A549 (cell line): ENCODE data around the gene KRT81. TPM values are rescaled to one million over a fixed set of nuclear protein-coding genes. Genes with fewer than 3 reads are reported as not detected.

ENCODE experiments used
- ATAC-seq, 2 experiments: fragments of 200-7000 bp in 1 of 2; fragments of >200 bp in 1 of 2; cut with Nextera tagmentation in 1 of 2; cut with Tn5 transposase in 1 of 2; 3 replicates each; pipeline versions ENCODE4 v1.8.0 to v1.9.1; 2018 to 2020; ENCODE audit warnings: mild to moderate bottlenecking in 1 of 2, moderate library complexity in 1 of 2
- CTCF ChIA-PET: fragments of 300-600 bp; sonication (Branson Sonifier 250); formaldehyde crosslinking; extraction: SDS; loops from one replicate; lab custom pipeline; 2021; ENCODE audit warnings: antibody characterized with exemption, inconsistent platforms; lab: Yijun Ruan, JAX
- POLR2A ChIA-PET: fragments of 350-600 bp; formaldehyde crosslinking; extraction: SDS; loops from one replicate; lab custom pipeline; 2021; ENCODE audit warnings: antibody characterized with exemption, inconsistent platforms; lab: Yijun Ruan, JAX
- DNase-seq, 2 experiments: peaks; one replicate each; pipeline versions ENCODE4 v3.0.0 to v3.0.0-alpha.2; 2011 to 2016; ENCODE audit warnings: low read depth in 1 of 2, low spot score in 1 of 2
- FAIRE-seq: peaks from 2 replicates; lab custom pipeline; 2011; peaks lifted over from hg19 to GRCh38; lab: Jason Lieb, UNC
- H3K27ac ChIP-seq, 2 experiments: fragments of >200 bp; sonication (Bioruptor Twin); formaldehyde crosslinking; 3 replicates each; pipeline ENCODE4 v1.5.1; 2016 to 2017
- H3K4me1 ChIP-seq: fragments of >200 bp; sonication (Bioruptor Twin); formaldehyde crosslinking; 3 replicates; pipeline ENCODE4 v1.6.1; 2016
- H3K4me2 ChIP-seq: fragments of >200 bp; sonication (Bioruptor Twin); formaldehyde crosslinking; 3 replicates; pipeline ENCODE4 v1.6.1; 2016
- H3K4me3 ChIP-seq: fragments of >200 bp; sonication (Bioruptor Twin); formaldehyde crosslinking; 3 replicates; pipeline ENCODE4 v1.5.1; 2016
- H3K9me3 ChIP-seq: fragments of >200 bp; sonication (Bioruptor Twin); formaldehyde crosslinking; 3 replicates; pipeline ENCODE4 v1.6.1; 2016
- CBX2 ChIP-seq: fragments of 200-600 bp; sonication (generic); IDR thresholded peaks from 2 replicates; pipeline ENCODE4 v1.6.1; 2016; ENCODE audit warnings: low read depth, mild to moderate bottlenecking, borderline replicate concordance
- CBX8 ChIP-seq: fragments of 200-600 bp; sonication (generic); IDR thresholded peaks from 2 replicates; pipeline ENCODE4 v1.6.1; 2016
- CHD2 ChIP-seq: fragments of 150-350 bp; IDR thresholded peaks from 2 replicates; pipeline ENCODE4 v1.6.1; 2014; ENCODE audit warnings: low read length; ENCODE audit not compliant: partially characterized antibody
- CHD4 ChIP-seq: fragments of 200-600 bp; sonication (generic); IDR thresholded peaks from 2 replicates; pipeline ENCODE4 v1.6.1; 2016; ENCODE audit warnings: antibody characterized with exemption, mild to moderate bottlenecking, borderline replicate concordance
- EHMT2 ChIP-seq: fragments of 200-600 bp; sonication (generic); IDR thresholded peaks from 2 replicates; pipeline ENCODE4 v1.6.1; 2016; ENCODE audit warnings: antibody characterized with exemption, low read depth, mild to moderate bottlenecking, moderate library complexity
- EP300 ChIP-seq, 2 experiments: fragments of >200 bp; sonication (Bioruptor Twin); formaldehyde crosslinking; IDR thresholded peaks; 2 replicates in 1 of 2; 3 replicates in 1 of 2; pipeline ENCODE4 v1.6.1; 2016 to 2017
- FOSB ChIP-seq: fragments of 250-450 bp; sonication (Bioruptor Pico); IDR thresholded peaks from 2 replicates; pipeline ENCODE4 v1.5.0; 2020; ENCODE audit warnings: mild to moderate bottlenecking, moderate library complexity
- FOSL2 ChIP-seq, 2 experiments: fragments of 450-650 bp in 1 of 2; fragments of >200 bp in 1 of 2; sonication (Bioruptor Twin) in 1 of 2; formaldehyde crosslinking; IDR thresholded peaks; 2 replicates each; pipeline versions ENCODE4 v1.5.0 to v1.6.1; 2016 to 2020; ENCODE audit warnings: mild to moderate bottlenecking in 1 of 2, moderate library complexity in 1 of 2
- GATA3 ChIP-seq: IDR thresholded peaks from 2 replicates; pipeline ENCODE4 v1.6.1; 2012; ENCODE audit warnings: borderline replicate concordance
- JUN ChIP-seq, 2 experiments: fragments of >200 bp; sonication (Bioruptor Twin); formaldehyde crosslinking; IDR thresholded peaks; 2 replicates in 1 of 2; 3 replicates in 1 of 2; pipeline ENCODE4 v1.6.1; 2016 to 2017
- KDM5A ChIP-seq: fragments of 200-600 bp; sonication (generic); IDR thresholded peaks from 2 replicates; pipeline ENCODE4 v1.6.1; 2016; ENCODE audit warnings: antibody characterized with exemption, mild to moderate bottlenecking
- NFE2L2 ChIP-seq: fragments of 150-350 bp; conservative IDR thresholded peaks from 2 replicates; pipeline ENCODE4 v1.6.1; 2014; ENCODE audit warnings: low read length
- PHF8 ChIP-seq: fragments of 200-600 bp; sonication (generic); IDR thresholded peaks from 2 replicates; pipeline ENCODE4 v1.6.1; 2016; ENCODE audit warnings: low read depth, mild to moderate bottlenecking, antibody characterized with exemption, moderate library complexity, borderline replicate concordance
- POLR2A ChIP-seq: IDR thresholded peaks from 2 replicates; pipeline ENCODE4 v1.6.1; 2012; ENCODE audit warnings: mild to moderate bottlenecking, low read length
- POLR2AphosphoS2 ChIP-seq: conservative IDR thresholded peaks from 2 replicates; pipeline ENCODE4 v1.6.1; 2012; ENCODE audit warnings: low read length, improper control_type of control experiment, inconsistent platforms
- RAD21 ChIP-seq, 2 experiments: fragments of >200 bp in 1 of 2; sonication (Bioruptor Twin) in 1 of 2; formaldehyde crosslinking in 1 of 2; IDR thresholded peaks in 1 of 2; conservative IDR thresholded peaks in 1 of 2; 2 replicates in 1 of 2; 3 replicates in 1 of 2; pipeline ENCODE4 v1.6.1; 2012 to 2018; ENCODE audit warnings: inconsistent platforms in 1 of 2
- RCOR1 ChIP-seq: fragments of 150-350 bp; IDR thresholded peaks from 2 replicates; pipeline ENCODE4 v1.6.1; 2014; ENCODE audit warnings: antibody characterized with exemption, low read length, low read depth
- RFX5 ChIP-seq: fragments of 450-650 bp; IDR thresholded peaks from 2 replicates; pipeline ENCODE4 v1.7.1; 2014; ENCODE audit warnings: antibody characterized with exemption, mild to moderate bottlenecking, moderate library complexity
- SMC3 ChIP-seq: fragments of >200 bp; sonication (Bioruptor Twin); formaldehyde crosslinking; IDR thresholded peaks from 3 replicates; pipeline ENCODE4 v1.6.1; 2018; ENCODE audit warnings: inconsistent platforms
- SREBF2 ChIP-seq: fragments of 450-650 bp; IDR thresholded peaks from 2 replicates; pipeline ENCODE4 v1.6.1; 2014; ENCODE audit warnings: mild to moderate bottlenecking, moderate library complexity
- TFCP2L1 ChIP-seq: fragments of 250-450 bp; sonication (Bioruptor Pico); IDR thresholded peaks from 2 replicates; pipeline ENCODE4 v1.5.0; 2021; ENCODE audit warnings: mild to moderate bottlenecking
- TP53 ChIP-seq: fragments of 250-450 bp; sonication (Bioruptor Pico); IDR thresholded peaks from 2 replicates; pipeline ENCODE4 v1.5.0; 2021; ENCODE audit warnings: mild to moderate bottlenecking, moderate library complexity
- ZNF302 ChIP-seq: fragments of 250-450 bp; sonication (Bioruptor Pico); IDR thresholded peaks from 2 replicates; pipeline ENCODE4 v1.9.0; 2021; ENCODE audit warnings: inconsistent platforms, mild to moderate bottlenecking, moderate library complexity
- ZSCAN20 ChIP-seq: fragments of 250-450 bp; sonication (Bioruptor Pico); IDR thresholded peaks from 2 replicates; pipeline ENCODE4 v1.8.0; 2022; ENCODE audit warnings: mild to moderate bottlenecking, moderate library complexity
- WGBS: methylation state at CpG from one replicate; pipeline ENCODE4 v1.1.6; 2017; ENCODE audit errors: missing lambda C conversion rate; 5-methylcytosine and 5-hydroxymethylcytosine counted together
- polyA plus RNA-seq, 4 experiments: library from polyadenylated mRNA; depleted of rRNA in 3 of 4; stranded (reverse); fragments of >200 nt; fragmentation: RNase III in 1 of 4; extraction: RNeasy Plus Mini Kit Qiagen cat#74134 plus additional on column Dnase treatment in 1 of 4; gene quantifications; 2 replicates in 3 of 4; 3 replicates in 1 of 4; pipeline ENCODE4 v1.2.3, GENCODE V29; 2011 to 2017
- TF ChIP-seq, protein P1 (sequence below): fragments of 250-450 bp; sonication (Bioruptor Pico); IDR thresholded peaks from 2 replicates; pipeline ENCODE4 v1.5.0; 2020; ENCODE audit warnings: low read depth, mild to moderate bottlenecking, moderate library complexity
- TF ChIP-seq, protein P2 (sequence below): fragments of >200 bp; sonication (Bioruptor Twin); formaldehyde crosslinking; IDR thresholded peaks from 2 replicates; pipeline ENCODE4 v1.6.1; 2016
- TF ChIP-seq, protein P3 (sequence below): IDR thresholded peaks from 2 replicates; pipeline ENCODE4 v1.6.1; 2012

Gene KRT81
- polyA plus RNA-seq, 2 of the 4 experiments (the other 2 are of a cell fraction): 1,799 to 3,643 TPM

DNA sequence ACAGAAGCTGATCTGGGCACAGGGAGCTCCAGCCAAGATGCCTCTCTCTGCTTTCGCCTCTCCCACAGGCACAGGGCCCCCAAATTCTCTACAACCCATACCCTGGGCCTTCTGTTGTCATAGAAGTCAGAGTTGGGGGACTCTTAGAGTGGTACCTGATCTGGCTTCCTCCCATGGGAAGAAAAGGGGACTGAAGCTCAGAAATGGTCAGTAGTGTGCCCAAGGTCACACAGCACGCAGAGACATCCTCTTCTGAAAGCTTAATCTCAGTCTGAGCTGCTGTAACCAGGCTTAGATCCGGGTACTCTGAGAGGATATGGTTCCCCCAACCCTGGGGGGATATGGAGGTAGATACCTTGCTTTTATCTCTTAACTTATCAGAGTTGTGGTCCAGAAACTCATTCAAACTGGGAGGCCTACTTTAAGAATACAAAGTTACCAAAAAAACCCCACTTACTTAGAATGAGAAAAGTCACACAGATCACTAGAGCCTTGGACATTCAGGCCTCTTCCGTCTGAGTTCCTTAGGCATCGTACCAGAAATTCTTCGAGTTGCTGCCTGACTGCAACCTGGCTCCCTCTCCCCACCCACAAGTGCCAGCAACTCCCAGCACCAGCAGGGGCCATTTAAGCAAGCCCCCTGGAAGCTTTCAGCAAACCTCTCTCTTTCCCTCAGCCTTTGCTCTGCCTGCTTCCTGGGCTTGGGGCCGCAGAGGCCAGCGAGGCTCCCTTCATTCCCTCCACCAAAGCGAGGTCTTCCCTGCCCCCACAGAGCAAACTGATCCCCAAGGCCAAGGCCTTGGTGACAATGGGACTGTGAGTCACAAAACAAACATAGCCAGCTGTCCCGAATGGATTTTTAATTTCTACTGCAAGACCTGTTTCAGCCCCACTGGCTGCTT is 44.4 kb downstream of the KRT81 start (continued):
- TF ChIP-seq, protein P1, sequence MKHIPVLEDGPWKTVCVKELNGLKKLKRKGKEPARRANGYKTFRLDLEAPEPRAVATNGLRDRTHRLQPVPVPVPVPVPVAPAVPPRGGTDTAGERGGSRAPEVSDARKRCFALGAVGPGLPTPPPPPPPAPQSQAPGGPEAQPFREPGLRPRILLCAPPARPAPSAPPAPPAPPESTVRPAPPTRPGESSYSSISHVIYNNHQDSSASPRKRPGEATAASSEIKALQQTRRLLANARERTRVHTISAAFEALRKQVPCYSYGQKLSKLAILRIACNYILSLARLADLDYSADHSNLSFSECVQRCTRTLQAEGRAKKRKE: 0 out of 2 replicates have a peak, but pooled peaks have one; percentile 6
- TF ChIP-seq ZSCAN20 (CRISPR knock-in tag) (no peak), SREBF2 (no peak), TP53 (CRISPR knock-in tag) (no peak), CBX8 (no peak), JUN (IDR thresholded peaks at IDR 0.05) (peak; percentile 62 to 85; a peak in 2 of 5 replicates), EP300 (IDR thresholded peaks at IDR 0.05) (peak; percentile 56 to 67; a peak in 3 of 5 replicates)
- TF ChIP-seq, protein P2, sequence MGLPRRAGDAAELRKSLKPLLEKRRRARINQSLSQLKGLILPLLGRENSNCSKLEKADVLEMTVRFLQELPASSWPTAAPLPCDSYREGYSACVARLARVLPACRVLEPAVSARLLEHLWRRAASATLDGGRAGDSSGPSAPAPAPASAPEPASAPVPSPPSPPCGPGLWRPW: no peak

DNA sequence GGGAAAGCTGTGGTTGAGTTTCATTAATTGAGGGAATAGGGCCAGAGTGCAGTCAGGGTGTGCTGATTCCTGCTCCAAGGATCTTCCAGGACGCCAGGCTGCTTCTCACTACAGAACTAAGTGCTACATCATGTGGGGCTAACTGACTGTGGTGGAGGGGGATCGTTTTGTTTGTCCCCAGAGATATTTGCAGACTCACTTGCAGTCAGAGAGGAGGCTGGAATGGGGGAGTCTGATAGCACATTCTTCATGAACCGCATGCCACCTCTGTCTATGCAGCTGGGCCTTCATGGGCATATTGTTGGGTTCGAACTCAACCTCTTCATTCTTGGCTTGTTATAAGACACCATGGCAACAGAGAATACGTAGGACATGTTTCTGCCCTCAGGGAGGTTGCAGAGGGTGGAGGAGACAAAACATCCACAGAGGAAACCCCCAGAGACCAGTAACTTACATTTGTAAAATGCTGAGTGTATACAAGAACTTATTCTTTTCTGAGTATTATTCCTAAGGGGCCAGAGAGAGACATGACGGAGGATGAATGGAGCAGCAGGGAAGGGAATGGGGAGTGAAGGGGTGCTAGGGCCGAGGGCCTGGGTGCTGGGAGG is 45.3 kb downstream of the KRT81 start:
- ChIA-PET CTCF (interaction anchor here (0.6 to 14.8 kb wide), 15 partner anchors 8 to 105 kb away, joined by 3 to 321 read pairs (median 15); partner anchors contain the start of genes KRT7, KRT80 and KRT86), POLR2A (interaction anchor here (1.0 to 18.5 kb wide), 9 partner anchors 12 to 633 kb away, joined by 3 to 383 read pairs (median 5); partner anchors contain the start of genes KRT7, KRT80 and KRT86)
- H3K4me2 ChIP-seq: peak overlapping the region; percentile 99
- TF ChIP-seq JUN (IDR thresholded peaks at IDR 0.05): peak in 1 of 2 experiments; percentile 73; a peak in 1 of 5 replicates
- no peak for TF ChIP-seq EHMT2
- TF ChIP-seq CHD2: peak; percentile 6
- TF ChIP-seq CBX2: no peak
- TF ChIP-seq FOSL2 (IDR thresholded peaks at IDR 0.05): no peak
- no peak for TF ChIP-seq FOSL2 (CRISPR knock-in tag; IDR thresholded peaks at IDR 0.05)
- TF ChIP-seq POLR2AphosphoS2: peak; percentile 63; the same call in 1 of the 2 replicates
- TF ChIP-seq, protein P1: 0 out of 2 replicates have a peak, but pooled peaks have one; percentile 16
- TF ChIP-seq CHD4: no peak
- TF ChIP-seq TFCP2L1: no peak; the same call in 1 of the 2 replicates
- TF ChIP-seq TP53 (CRISPR knock-in tag): 0 out of 2 replicates have a peak, but pooled peaks have one; percentile 8
- TF ChIP-seq GATA3: peak; percentile 45
- peaks cover 99% of the 10 kb centered on the region for H3K4me1 ChIP-seq
- 41% methylated on average over 7 of the region's 7 CpGs for WGBS
- FAIRE-seq (no peak), DNase-seq (peak in 1 of 2 experiments; percentile 65), ATAC-seq (no peak)
- peak overlapping the region; percentile 13; the same call in 1 of the 3 replicates for H3K4me3 ChIP-seq
- no peaks in the 10 kb centered on the region for H3K9me3 ChIP-seq
- H3K27ac ChIP-seq: peak overlapping the region; percentile 92 to 97

DNA sequence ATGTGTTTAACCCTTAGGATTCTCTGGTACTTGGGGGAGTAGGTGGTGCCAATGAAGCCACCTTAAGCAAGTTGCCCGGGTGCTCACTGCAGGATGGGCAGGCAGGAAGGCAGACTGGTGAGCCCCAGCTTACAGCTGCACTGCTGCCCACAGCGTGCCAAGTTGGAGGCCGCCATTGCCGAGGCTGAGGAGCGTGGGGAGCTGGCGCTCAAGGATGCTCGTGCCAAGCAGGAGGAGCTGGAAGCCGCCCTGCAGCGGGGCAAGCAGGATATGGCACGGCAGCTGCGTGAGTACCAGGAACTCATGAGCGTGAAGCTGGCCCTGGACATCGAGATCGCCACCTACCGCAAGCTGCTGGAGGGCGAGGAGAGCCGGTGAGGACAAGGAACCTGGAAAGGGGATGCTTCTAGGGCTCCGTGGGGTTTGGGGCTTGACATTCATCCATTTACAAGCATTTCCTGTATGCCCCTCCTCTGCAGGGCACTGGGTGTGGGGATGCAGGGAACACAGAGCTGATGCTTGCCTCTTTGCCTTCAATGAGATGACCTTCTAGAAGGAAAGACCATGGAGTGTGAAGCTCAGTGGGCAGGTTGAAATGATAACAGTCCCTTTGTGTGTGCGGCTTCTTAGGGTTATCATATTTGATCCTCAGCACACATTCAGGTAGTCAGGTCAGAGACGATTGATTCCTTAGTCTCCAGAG is 45.9 kb downstream of the KRT81 start:
- POLR2A ChIA-PET: interaction anchor here (0.9 to 18.5 kb wide), 9 partner anchors 12 to 635 kb away, joined by 3 to 383 read pairs (median 5); partner anchors contain the start of genes KRT7, KRT80 and KRT86
- WGBS: 31% methylated on average over 14 of the region's 20 CpGs
- Histone ChIP-seq H3K4me3 (peak overlapping the region; percentile 13; the same call in 1 of the 3 replicates), H3K27ac (peak overlapping the region; percentile 92 to 97), H3K4me2 (peak overlapping the region; percentile 99), H3K4me1 (peaks cover 100% of the 10 kb centered on the region), H3K9me3 (no peaks in the 10 kb centered on the region)
- CTCF ChIA-PET: interaction anchor here (1.1 to 14.8 kb wide), 20 partner anchors 8 to 639 kb away, joined by 3 to 321 read pairs (median 12); partner anchors contain the start of genes KRT7, KRT80 and KRT86
- ATAC-seq (no peak), FAIRE-seq (no peak), DNase-seq (peak in 1 of 2 experiments; percentile 77)
- TF ChIP-seq POLR2AphosphoS2 (peak; percentile 97), RAD21 (conservative IDR thresholded peaks at IDR 0.05 in 1 of 2, IDR thresholded peaks at IDR 0.05 in 1 of 2) (no peak), SMC3 (no peak), EHMT2 (no peak), TFCP2L1 (peak; percentile 94), PHF8 (no peak), ZNF302 (CRISPR knock-in tag) (no peak), RFX5 (no peak), RCOR1 (no peak), CHD4 (no peak), FOSB (CRISPR knock-in tag) (peak; percentile 95), JUN (IDR thresholded peaks at IDR 0.05) (peak in 1 of 2 experiments; percentile 82; a peak in 3 of 5 replicates), POLR2A (no peak), NFE2L2 (no peak), KDM5A (no peak)
- TF ChIP-seq, protein P3, sequence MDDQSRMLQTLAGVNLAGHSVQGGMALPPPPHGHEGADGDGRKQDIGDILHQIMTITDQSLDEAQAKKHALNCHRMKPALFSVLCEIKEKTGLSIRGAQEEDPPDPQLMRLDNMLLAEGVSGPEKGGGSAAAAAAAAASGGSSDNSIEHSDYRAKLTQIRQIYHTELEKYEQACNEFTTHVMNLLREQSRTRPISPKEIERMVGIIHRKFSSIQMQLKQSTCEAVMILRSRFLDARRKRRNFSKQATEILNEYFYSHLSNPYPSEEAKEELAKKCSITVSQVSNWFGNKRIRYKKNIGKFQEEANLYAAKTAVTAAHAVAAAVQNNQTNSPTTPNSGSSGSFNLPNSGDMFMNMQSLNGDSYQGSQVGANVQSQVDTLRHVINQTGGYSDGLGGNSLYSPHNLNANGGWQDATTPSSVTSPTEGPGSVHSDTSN: peak; percentile 73
- TF ChIP-seq, protein P1: peak; percentile 19; the same call in 1 of the 2 replicates
